Epithelial cell of esophagus (primary cell): Measurements from ENCODE around the gene CENPU.

Source experiments
- DNase-seq: peaks from one replicate; pipeline ENCODE4 v3.0.0; 2010; ENCODE audit warnings: low read depth
- H3K4me3 ChIP-seq: 2 replicates; pipeline ENCODE4 v1.5.1; 2011; ENCODE audit warnings: mild to moderate bottlenecking, low read length, control low read depth
- CTCF ChIP-seq: IDR thresholded peaks from 2 replicates; pipeline ENCODE4 v1.5.1; 2011; ENCODE audit warnings: low read depth, mild to moderate bottlenecking, low read length, control low read depth, inconsistent platforms; ENCODE audit not compliant: insufficient read depth; ENCODE audit errors: missing control alignments

The CENPU gene

GRCh38 chr4:184713887-184714286 is 20.0 kb downstream of the CENPU start:
- H3K4me3 ChIP-seq = no peak overlapping the region
- TF ChIP-seq CTCF = no peak
- DNase-seq = no peak

- TF ChIP-seq CTCF = no peak
Observed at GRCh38 chr4:184712322-184712721, 21.6 kb downstream of the CENPU start.

GRCh38 chr4:184706453-184706852 is 27.4 kb downstream of the CENPU start:
- no peak overlapping the region for H3K4me3 ChIP-seq
- no peak for TF ChIP-seq CTCF
- DNase-seq = no peak

More at GRCh38 chr4:184712322-184712721, 21.6 kb downstream of the CENPU start:
- H3K4me3 ChIP-seq = no peak overlapping the region
- no peak for DNase-seq

- no peak overlapping the region for H3K4me3 ChIP-seq
- no peak for TF ChIP-seq CTCF
Observed at GRCh38 chr4:184705692-184706091, 28.2 kb downstream of the CENPU start.

GRCh38 chr4:184702114-184702513 is 31.8 kb downstream of the CENPU start:
- H3K4me3 ChIP-seq = no peak overlapping the region
- no peak for TF ChIP-seq CTCF

More at GRCh38 chr4:184705692-184706091, 28.2 kb downstream of the CENPU start:
- no peak for DNase-seq

GRCh38 chr4:184699941-184700340 is 34.0 kb downstream of the CENPU start:
- TF ChIP-seq CTCF = no peak
- DNase-seq = no peak
- no peak overlapping the region for H3K4me3 ChIP-seq

More at GRCh38 chr4:184702114-184702513, 31.8 kb downstream of the CENPU start:
- no peak for DNase-seq

GRCh38 chr4:184697956-184698355 is 35.9 kb downstream of the CENPU start:
- no peak for DNase-seq
- TF ChIP-seq CTCF = no peak
- no peak overlapping the region for H3K4me3 ChIP-seq
